IMR-90 (cell line): ENCODE results near the gene RUSF1.

Experiments
- CEBPB ChIP-seq: IDR thresholded peaks from 2 replicates; pipeline ENCODE4 v1.6.1; 2012; ENCODE audit warnings: low read depth, low read length, improper control_type of control experiment
- CTCF ChIP-seq: conservative IDR thresholded peaks from 2 replicates; pipeline ENCODE4 v1.5.1; 2012; ENCODE audit warnings: mild to moderate bottlenecking, low read depth, low read length, improper control_type of control experiment
- MXI1 ChIP-seq: IDR thresholded peaks from 2 replicates; pipeline ENCODE4 v1.6.1; 2012; ENCODE audit warnings: low read depth, mild to moderate bottlenecking, low read length, moderate library complexity, borderline replicate concordance
- NFE2L2 ChIP-seq: fragments of 150-350 bp; IDR thresholded peaks from 2 replicates; pipeline ENCODE4 v1.6.1; 2016; ENCODE audit warnings: low read depth, mild to moderate bottlenecking, low read length
- POLR2A ChIP-seq: IDR thresholded peaks from 2 replicates; pipeline ENCODE4 v1.6.1; 2012; ENCODE audit warnings: mild to moderate bottlenecking, low read depth, low read length
- RAD21 ChIP-seq: IDR thresholded peaks from 2 replicates; pipeline ENCODE4 v1.6.1; 2012; ENCODE audit warnings: low read length, improper control_type of control experiment
- RFX5 ChIP-seq: IDR thresholded peaks from 2 replicates; pipeline ENCODE4 v1.8.0; 2012; ENCODE audit warnings: low read depth, mild to moderate bottlenecking, low read length, moderate library complexity
- TF ChIP-seq, protein P1 (sequence below): fragments of 150-350 bp; IDR thresholded peaks from 2 replicates; pipeline ENCODE4 v1.6.1; 2017; ENCODE audit warnings: mild to moderate bottlenecking, antibody characterized with exemption, low read length, low read depth

- no peak for TF ChIP-seq CTCF
- TF ChIP-seq RFX5, result no peak
- TF ChIP-seq CEBPB, result no peak
- no peak for TF ChIP-seq POLR2A
- no peak for TF ChIP-seq NFE2L2
- TF ChIP-seq, protein P1, sequence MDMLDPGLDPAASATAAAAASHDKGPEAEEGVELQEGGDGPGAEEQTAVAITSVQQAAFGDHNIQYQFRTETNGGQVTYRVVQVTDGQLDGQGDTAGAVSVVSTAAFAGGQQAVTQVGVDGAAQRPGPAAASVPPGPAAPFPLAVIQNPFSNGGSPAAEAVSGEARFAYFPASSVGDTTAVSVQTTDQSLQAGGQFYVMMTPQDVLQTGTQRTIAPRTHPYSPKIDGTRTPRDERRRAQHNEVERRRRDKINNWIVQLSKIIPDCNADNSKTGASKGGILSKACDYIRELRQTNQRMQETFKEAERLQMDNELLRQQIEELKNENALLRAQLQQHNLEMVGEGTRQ, result no peak
- TF ChIP-seq RAD21, result no peak
- no peak for TF ChIP-seq MXI1
These were observed 8.3 kb downstream of the RUSF1 start for GRCh38 chr16:31499928-31500327.
